MV-4-11 (cell line): Measurements from ENCODE around the gene RASSF6.
"Not testable (repeated sequence)": the region's sequence is repeated elsewhere in the genome, so short reads cannot be mapped to it uniquely, and the experiment has no call there.

Experiments
- DNase-seq: peaks from one replicate; lab custom pipeline; 2025; lab: John Stamatoyannopoulos, UW

RASSF6 gene

DNA sequence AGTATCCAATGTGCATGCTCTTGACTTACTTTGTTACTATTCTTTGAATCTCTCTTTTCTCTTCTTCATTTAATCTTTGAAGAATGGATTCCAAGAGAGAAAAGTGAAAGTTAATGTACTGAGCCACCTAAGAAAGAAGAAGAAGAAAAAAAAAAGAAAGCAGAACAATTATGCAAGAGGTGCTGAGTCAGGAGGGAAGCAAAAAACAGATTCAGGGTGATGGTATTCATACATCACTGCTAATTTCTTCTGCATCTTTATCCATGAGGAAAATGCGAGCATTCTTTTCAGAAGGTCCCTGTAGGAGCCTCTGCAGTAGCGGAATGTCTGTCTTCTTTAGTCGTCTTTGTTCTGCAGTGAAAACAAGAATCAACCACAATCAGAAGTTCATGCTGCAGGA lies 43.9 kb downstream of the RASSF6 start:
- DNase-seq = no peak

GRCh38 chr4:73575660-73576059 lies 44.6 kb downstream of the RASSF6 start:
- no peak for DNase-seq

- peak; percentile 20 for DNase-seq
These were observed 46.3 kb downstream of the RASSF6 start for GRCh38 chr4:73573794-73574528.

- DNase-seq = not testable (repeated sequence)
These were observed 69.4 kb downstream of the RASSF6 start for GRCh38 chr4:73550865-73551264.

DNA sequence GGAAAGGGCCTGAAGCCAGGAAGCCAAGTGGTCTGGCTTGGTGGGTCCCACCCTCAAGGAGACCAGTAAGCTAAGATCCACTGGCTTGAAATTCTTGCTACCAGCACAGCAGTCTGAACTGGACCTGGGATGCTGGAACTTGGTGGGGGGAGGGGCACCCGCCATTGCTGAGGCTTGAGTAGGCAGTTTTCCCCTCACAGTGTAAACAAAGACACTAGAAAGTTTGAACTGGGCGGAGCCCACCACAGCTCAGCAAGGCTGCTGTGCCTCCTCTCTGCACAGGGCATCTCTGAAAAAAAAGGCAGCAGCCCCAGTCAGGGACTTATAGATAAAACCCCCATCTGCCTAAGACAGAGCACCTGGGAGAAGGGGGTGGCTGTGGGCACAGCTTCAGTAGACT lies 75.6 kb downstream of the RASSF6 start:
- DNase-seq = no peak

- DNase-seq = no peak
These were observed 79.0 kb downstream of the RASSF6 start for GRCh38 chr4:73541251-73541650.

DNA sequence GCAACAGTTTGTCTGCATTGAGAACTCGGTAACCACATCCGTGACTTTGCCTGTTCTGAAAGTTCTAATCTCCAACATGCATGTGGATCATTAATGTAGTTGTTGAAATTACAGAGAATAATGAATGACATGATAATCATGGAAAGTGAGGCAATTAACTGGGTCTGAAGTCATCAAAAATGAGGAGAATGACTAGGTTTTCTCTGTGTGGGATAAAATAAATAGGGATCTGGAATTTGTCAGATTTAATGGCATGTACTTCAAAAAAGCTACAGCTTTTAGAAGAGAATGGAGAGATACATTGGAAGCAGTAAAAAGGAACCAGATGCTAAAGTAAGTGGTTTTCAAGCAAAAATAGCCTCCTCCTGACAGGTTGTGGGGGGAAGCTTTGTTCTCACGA lies 79.4 kb downstream of the RASSF6 start:
- no peak for DNase-seq

GRCh38 chr4:73539386-73539785 lies 80.8 kb downstream of the RASSF6 start:
- no peak for DNase-seq

DNA sequence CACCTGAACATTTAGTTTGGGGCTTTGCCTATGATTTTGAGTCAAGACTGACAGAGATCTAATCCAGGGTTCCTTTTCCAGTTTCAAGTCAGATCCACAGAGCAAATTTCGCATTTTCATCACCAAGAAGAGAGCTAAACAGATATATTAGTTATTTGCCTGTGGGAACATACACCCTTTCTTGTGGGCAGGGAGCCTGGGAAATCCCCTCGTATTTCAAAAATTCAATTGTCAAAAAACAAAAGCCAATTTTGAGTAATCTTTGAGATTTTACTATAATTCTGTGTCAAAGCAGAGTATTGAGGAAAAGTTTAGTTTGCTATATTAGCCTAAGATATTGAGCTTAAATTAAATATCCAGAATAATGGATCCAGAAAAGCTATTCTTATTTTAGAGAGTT lies 82.1 kb downstream of the RASSF6 start:
- DNase-seq = no peak

- DNase-seq = no peak
These were observed 86.5 kb downstream of the RASSF6 start for GRCh38 chr4:73533515-73534422.

DNA sequence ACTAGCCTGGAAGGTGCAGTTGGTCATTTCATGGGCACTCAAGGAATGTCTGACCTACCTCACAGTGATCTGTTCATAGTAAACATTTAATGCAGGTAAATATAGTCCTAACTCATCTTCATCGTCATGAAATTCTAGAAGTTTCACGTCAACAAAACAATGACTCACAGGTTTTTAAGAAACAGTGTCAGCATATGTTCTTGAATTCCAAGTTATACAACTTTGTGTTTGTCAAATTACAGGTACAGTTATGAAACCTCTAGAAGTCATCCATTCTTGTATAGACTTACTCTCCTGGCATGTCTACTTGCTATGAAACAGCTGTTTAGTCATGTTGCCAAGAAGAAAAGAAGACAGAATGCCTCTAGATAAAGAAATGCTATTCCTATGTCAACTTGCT lies 92.1 kb downstream of the RASSF6 start:
- no peak for DNase-seq

DNA sequence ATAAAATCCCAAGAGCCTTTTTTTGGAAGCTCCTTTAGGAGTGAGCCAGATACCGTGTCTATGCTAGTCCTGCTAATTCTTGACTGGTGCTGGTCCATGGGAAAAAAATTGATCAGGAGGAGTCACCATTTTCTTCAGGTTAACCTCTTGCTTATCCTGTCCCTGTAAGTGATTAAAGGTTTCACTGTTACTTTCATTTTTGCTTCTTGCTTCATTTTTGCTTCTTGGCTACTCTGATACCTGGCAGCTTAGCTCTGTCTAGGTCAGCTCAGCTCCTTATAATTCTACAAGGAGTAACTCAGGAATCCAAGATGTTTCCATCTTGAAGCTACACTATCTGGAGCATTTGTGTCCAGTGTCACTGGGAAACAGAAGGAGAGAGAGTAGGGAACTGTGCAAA lies 93.0 kb downstream of the RASSF6 start:
- DNase-seq = no peak

DNA sequence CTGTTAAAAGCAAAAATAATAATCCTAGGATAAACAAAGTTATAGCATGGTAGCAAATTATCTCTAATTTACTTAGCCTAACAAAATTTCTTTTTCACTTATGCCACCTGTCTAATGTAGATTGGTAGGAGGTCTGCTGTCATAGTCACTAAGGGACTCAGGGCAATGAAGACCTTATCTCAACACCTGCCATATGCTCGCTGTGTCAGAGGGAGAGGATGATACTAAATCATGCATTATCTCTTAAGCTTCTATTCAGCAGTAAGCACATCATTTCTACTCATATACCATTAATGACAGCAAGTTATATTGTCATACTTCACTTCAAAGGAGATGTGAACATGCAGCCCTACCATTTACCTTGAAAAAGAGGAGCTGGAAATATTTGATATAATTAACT lies 94.6 kb downstream of the RASSF6 start:
- no peak for DNase-seq

- DNase-seq = no peak
These were observed 97.1 kb downstream of the RASSF6 start for GRCh38 chr4:73523126-73523525.
